PC-9 (cell line): ENCODE data around the gene IL3RA.

Experiments
- EZH2 ChIP-seq: fragments of 200-600 bp; sonication (generic); IDR thresholded peaks from 2 replicates; pipeline ENCODE4 v1.8.0; 2017; ENCODE audit warnings: antibody characterized with exemption, low read depth
- TF ChIP-seq, protein P1 (sequence below): fragments of 200-600 bp; sonication (generic); conservative IDR thresholded peaks from 2 replicates; pipeline ENCODE4 v1.6.1; 2017; ENCODE audit warnings: mixed run types, antibody characterized with exemption, mild to moderate bottlenecking, moderate library complexity

DNA sequence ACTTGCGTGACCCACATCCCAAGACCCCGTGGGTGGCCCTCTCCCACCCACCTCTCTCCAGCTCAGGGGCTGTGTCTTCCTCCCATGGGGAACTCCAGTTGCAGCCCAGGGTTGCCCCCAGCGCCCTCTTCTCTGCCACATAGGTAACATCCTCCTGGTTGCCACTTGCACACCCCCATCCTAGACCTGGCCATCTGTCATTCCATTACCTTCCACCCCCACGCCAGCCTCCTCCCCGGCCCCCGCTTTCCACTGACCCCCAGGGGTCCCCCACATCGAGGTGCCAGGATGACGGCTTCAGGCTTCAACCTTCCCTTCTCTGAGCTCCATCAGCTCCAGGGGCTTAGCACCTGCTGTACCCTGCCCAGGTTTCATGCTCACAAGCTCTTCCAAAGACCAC, 28.1 kb upstream of the IL3RA start:
- TF ChIP-seq, protein P1, sequence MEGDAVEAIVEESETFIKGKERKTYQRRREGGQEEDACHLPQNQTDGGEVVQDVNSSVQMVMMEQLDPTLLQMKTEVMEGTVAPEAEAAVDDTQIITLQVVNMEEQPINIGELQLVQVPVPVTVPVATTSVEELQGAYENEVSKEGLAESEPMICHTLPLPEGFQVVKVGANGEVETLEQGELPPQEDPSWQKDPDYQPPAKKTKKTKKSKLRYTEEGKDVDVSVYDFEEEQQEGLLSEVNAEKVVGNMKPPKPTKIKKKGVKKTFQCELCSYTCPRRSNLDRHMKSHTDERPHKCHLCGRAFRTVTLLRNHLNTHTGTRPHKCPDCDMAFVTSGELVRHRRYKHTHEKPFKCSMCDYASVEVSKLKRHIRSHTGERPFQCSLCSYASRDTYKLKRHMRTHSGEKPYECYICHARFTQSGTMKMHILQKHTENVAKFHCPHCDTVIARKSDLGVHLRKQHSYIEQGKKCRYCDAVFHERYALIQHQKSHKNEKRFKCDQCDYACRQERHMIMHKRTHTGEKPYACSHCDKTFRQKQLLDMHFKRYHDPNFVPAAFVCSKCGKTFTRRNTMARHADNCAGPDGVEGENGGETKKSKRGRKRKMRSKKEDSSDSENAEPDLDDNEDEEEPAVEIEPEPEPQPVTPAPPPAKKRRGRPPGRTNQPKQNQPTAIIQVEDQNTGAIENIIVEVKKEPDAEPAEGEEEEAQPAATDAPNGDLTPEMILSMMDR: no peak
- TF ChIP-seq EZH2: no peak
